Measurements from ENCODE around the gene GPR3.
A peak's percentile ranks its signal among the peaks of the same experiment; 100 is the strongest.

Gene GPR3

GRCh38 chr1:27365372-27366112 is 26.9 kb upstream of the GPR3 start:
- peak overlapping the region; percentile 78 to 87 for H3K4me3 ChIP-seq (replicated peaks in 1 of 2; ENCODE audit: low read depth in 2 of 2, low read length in 2 of 2)
- TF ChIP-seq CTCF (IDR thresholded peaks at IDR 0.05; ENCODE audit: low read depth, low read length), result no peak
- DNase-seq (ENCODE audit: low read depth in 2 of 2), result peak; percentile 92 to 94

GRCh38 chr1:27366113-27366410 is 26.4 kb upstream of the GPR3 start:
- no peak for TF ChIP-seq CTCF (IDR thresholded peaks at IDR 0.05; ENCODE audit: low read depth, low read length)
- peak; percentile 77 to 78 for DNase-seq (ENCODE audit: low read depth in 2 of 2)
- H3K4me3 ChIP-seq (replicated peaks in 1 of 2; ENCODE audit: low read depth in 2 of 2, low read length in 2 of 2), result peak overlapping the region; percentile 78 to 87

- no peak for TF ChIP-seq CTCF (IDR thresholded peaks at IDR 0.05; ENCODE audit: low read depth, low read length)
- peak within 1 kb of the TSS; percentile 78 to 87 for H3K4me3 ChIP-seq (replicated peaks in 1 of 2; ENCODE audit: low read depth in 2 of 2, low read length in 2 of 2)
- peak; percentile 84 to 88 for DNase-seq (ENCODE audit: low read depth in 2 of 2)
Observed at GRCh38 chr1:27366411-27367159, 25.8 kb upstream of the GPR3 start, which contains the start of gene MAP3K6. MAP3K6 (minus strand) TSS chr1:27366961; CDS start chr1:27366597, 364 bp downstream.

GRCh38 chr1:27367160-27367650 is 25.2 kb upstream of the GPR3 start:
- no peak for TF ChIP-seq CTCF (IDR thresholded peaks at IDR 0.05; ENCODE audit: low read depth, low read length)
- H3K4me3 ChIP-seq (replicated peaks in 1 of 2; ENCODE audit: low read depth in 2 of 2, low read length in 2 of 2), result peak overlapping the region; percentile 73 to 78
- no peak for DNase-seq (ENCODE audit: low read depth in 2 of 2)

- H3K4me3 ChIP-seq (replicated peaks in 1 of 2; ENCODE audit: low read depth in 2 of 2, low read length in 2 of 2), result no peak overlapping the region
- peak; percentile 29 for TF ChIP-seq CTCF (IDR thresholded peaks at IDR 0.05; ENCODE audit: low read depth, low read length)
- peak; percentile 47 to 57 for DNase-seq (ENCODE audit: low read depth in 2 of 2)
Observed at GRCh38 chr1:27368869-27369582, 23.4 kb upstream of the GPR3 start.

GRCh38 chr1:27372022-27372807 is 20.2 kb upstream of the GPR3 start:
- TF ChIP-seq CTCF (IDR thresholded peaks at IDR 0.05; ENCODE audit: low read depth, low read length), result no peak
- H3K4me3 ChIP-seq (replicated peaks in 1 of 2; ENCODE audit: low read depth in 2 of 2, low read length in 2 of 2), result no peak overlapping the region
- DNase-seq (ENCODE audit: low read depth in 2 of 2), result peak in 1 of 2 donors; percentile 28
